ENCODE data around the gene RPL10A. TPM values are rescaled to one million over a fixed set of nuclear protein-coding genes. Genes with fewer than 3 reads are reported as not detected.

Gene RPL10A
- polyA plus RNA-seq, 1 of the 3 experiments (the other 2 are of a cell fraction): 3,548 TPM

GRCh38 chr6:35425284-35425683 is 42.9 kb upstream of the RPL10A start:
- POLR2A ChIA-PET: no interaction called here
- Histone ChIP-seq H3K9ac (no peak overlapping the region), H3K36me3 (replicated peaks in 1 of 2; ENCODE audit: control insufficient read depth in 1 of 2, insufficient read depth in 2 of 2, low read length in 1 of 2) (peaks cover 13% of the 10 kb centered on the region in 2 experiments), H3K27ac (ENCODE audit: low read depth in 2 of 2, low read length in 1 of 2) (peak overlapping the region in 1 of 2 experiments; percentile 55; a peak in 2 of 4 replicates), H3F3A (replicated peaks; ENCODE audit: insufficient read depth) (no peaks in the 10 kb centered on the region), H3K4me3 (ENCODE audit: low read depth in 2 of 2, low read length in 1 of 2) (no peak overlapping the region), H3K79me2 (ENCODE audit: insufficient read depth) (no peaks in the 10 kb centered on the region), H4K20me1 (ENCODE audit: insufficient read depth) (no peaks in the 10 kb centered on the region), H3K9me3 (peaks cover 11% of the 10 kb centered on the region; the same call in 1 of the 2 replicates), H3K9me2 (no peaks in the 10 kb centered on the region), H3K4me2 (no peak overlapping the region), H2AFZ (ENCODE audit: low read depth) (no peak overlapping the region), H3K27me3 (ENCODE audit: insufficient read depth) (no peaks in the 10 kb centered on the region), H3K4me1 (ENCODE audit: control insufficient read depth in 1 of 2, insufficient read depth in 2 of 2, low read depth in 1 of 2, low read length in 1 of 2) (peaks cover 0 to 21% of the 10 kb centered on the region in 2 experiments; a peak in 2 of 4 replicates)
- no peak for TF ChIP-seq MEF2A (IDR thresholded peaks at IDR 0.05; ENCODE audit: borderline replicate concordance, low read depth)
- TF ChIP-seq TCF12 (IDR thresholded peaks at IDR 0.05): 0 out of 2 replicates have a peak, but pooled peaks have one; percentile 24
- peak; percentile 52; the same call in 1 of the 2 replicates for TF ChIP-seq TEAD4 (IDR thresholded peaks at IDR 0.05; ENCODE audit: borderline replicate concordance, insufficient read depth)
- TF ChIP-seq FOSL2 (IDR thresholded peaks at IDR 0.05; ENCODE audit: borderline replicate concordance, low read depth): peak; percentile 75
- TF ChIP-seq FOXM1 (IDR thresholded peaks at IDR 0.05; ENCODE audit: low read depth): no peak
- 0 out of 2 replicates have a peak, but pooled peaks have one; percentile 19 for TF ChIP-seq NFIC (IDR thresholded peaks at IDR 0.05; ENCODE audit: borderline replicate concordance)
- CTCF ChIA-PET: interaction anchor here (1.2 to 1.8 kb wide), 2 partner anchors 10 to 83 kb away, joined by 3 read pairs; no protein-coding TSS in a partner anchor
- no peak for DNase-seq
- WGBS (ENCODE audit: low lambda C conversion rate): 49% methylated on average over 3 of the region's 3 CpGs

DNA sequence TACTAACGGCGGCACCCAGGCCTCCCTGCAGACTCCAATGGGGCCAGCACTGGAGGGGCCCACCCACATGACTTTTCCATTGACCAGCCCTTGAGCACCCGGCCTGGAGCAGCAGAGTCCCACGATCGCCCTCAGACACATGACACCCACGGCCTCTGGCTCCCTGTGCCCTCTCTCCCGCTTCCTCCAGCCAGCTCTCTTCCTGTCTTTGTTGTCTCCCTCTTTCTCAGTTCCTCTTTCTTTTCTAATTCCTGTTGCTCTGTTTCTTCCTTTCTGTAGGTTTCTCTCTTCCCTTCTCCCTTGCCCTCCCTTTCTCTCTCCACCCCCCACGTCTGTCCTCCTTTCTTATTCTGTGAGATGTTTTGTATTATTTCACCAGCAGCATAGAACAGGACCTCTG is 42.1 kb upstream of the RPL10A start:
- POLR2A ChIA-PET: no interaction called here
- Histone ChIP-seq H3K9ac (no peak overlapping the region), H2AFZ (ENCODE audit: low read depth) (no peak overlapping the region), H3F3A (replicated peaks; ENCODE audit: insufficient read depth) (no peaks in the 10 kb centered on the region), H3K4me2 (no peak overlapping the region), H3K4me1 (ENCODE audit: control insufficient read depth in 1 of 2, insufficient read depth in 2 of 2, low read depth in 1 of 2, low read length in 1 of 2) (peaks cover 0 to 21% of the 10 kb centered on the region in 2 experiments; a peak in 1 of 4 replicates), H3K79me2 (ENCODE audit: insufficient read depth) (no peaks in the 10 kb centered on the region), H3K36me3 (replicated peaks in 1 of 2; ENCODE audit: control insufficient read depth in 1 of 2, insufficient read depth in 2 of 2, low read length in 1 of 2) (peaks cover 13% of the 10 kb centered on the region in 2 experiments), H4K20me1 (ENCODE audit: insufficient read depth) (no peaks in the 10 kb centered on the region), H3K9me3 (peaks cover 11% of the 10 kb centered on the region; the same call in 1 of the 2 replicates), H3K9me2 (no peaks in the 10 kb centered on the region), H3K27me3 (ENCODE audit: insufficient read depth) (no peaks in the 10 kb centered on the region), H3K27ac (ENCODE audit: low read depth in 2 of 2, low read length in 1 of 2) (no peak overlapping the region), H3K4me3 (ENCODE audit: low read depth in 2 of 2, low read length in 1 of 2) (no peak overlapping the region)
- TF ChIP-seq, protein P1, sequence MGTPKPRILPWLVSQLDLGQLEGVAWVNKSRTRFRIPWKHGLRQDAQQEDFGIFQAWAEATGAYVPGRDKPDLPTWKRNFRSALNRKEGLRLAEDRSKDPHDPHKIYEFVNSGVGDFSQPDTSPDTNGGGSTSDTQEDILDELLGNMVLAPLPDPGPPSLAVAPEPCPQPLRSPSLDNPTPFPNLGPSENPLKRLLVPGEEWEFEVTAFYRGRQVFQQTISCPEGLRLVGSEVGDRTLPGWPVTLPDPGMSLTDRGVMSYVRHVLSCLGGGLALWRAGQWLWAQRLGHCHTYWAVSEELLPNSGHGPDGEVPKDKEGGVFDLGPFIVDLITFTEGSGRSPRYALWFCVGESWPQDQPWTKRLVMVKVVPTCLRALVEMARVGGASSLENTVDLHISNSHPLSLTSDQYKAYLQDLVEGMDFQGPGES (IDR thresholded peaks at IDR 0.05; ENCODE audit: low read depth, low read length): no peak
- no peak for TF ChIP-seq SIN3A (IDR thresholded peaks at IDR 0.05; ENCODE audit: borderline replicate concordance, low read depth, low read length)
- CTCF ChIA-PET: interaction anchor here (0.9 to 1.8 kb wide), 3 partner anchors 11 to 84 kb away, joined by 3 read pairs; no protein-coding TSS in a partner anchor
- WGBS (ENCODE audit: low lambda C conversion rate): 96% methylated on average over 7 of the region's 8 CpGs
- no peak for DNase-seq

GRCh38 chr6:35427435-35427834 is 40.8 kb upstream of the RPL10A start:
- Histone ChIP-seq H3K9me3 (peaks cover 11% of the 10 kb centered on the region; the same call in 1 of the 2 replicates), H3K4me3 (ENCODE audit: low read depth in 2 of 2, low read length in 1 of 2) (no peak overlapping the region), H3K9ac (no peak overlapping the region), H3K36me3 (replicated peaks in 1 of 2; ENCODE audit: control insufficient read depth in 1 of 2, insufficient read depth in 2 of 2, low read length in 1 of 2) (peaks cover 9 to 13% of the 10 kb centered on the region in 2 experiments), H3K27ac (ENCODE audit: low read depth in 2 of 2, low read length in 1 of 2) (peak overlapping the region in 1 of 2 experiments; percentile 66; a peak in 2 of 4 replicates), H3K79me2 (ENCODE audit: insufficient read depth) (no peaks in the 10 kb centered on the region), H3K4me1 (ENCODE audit: control insufficient read depth in 1 of 2, insufficient read depth in 2 of 2, low read depth in 1 of 2, low read length in 1 of 2) (peaks cover 0 to 21% of the 10 kb centered on the region in 2 experiments; a peak in 1 of 4 replicates), H4K20me1 (ENCODE audit: insufficient read depth) (no peaks in the 10 kb centered on the region), H3K4me2 (0 out of 2 replicates have a peak overlapping the region, but pooled peaks have one; percentile 44), H2AFZ (ENCODE audit: low read depth) (no peak overlapping the region), H3F3A (replicated peaks; ENCODE audit: insufficient read depth) (no peaks in the 10 kb centered on the region), H3K9me2 (no peaks in the 10 kb centered on the region), H3K27me3 (ENCODE audit: insufficient read depth) (no peaks in the 10 kb centered on the region)
- no peak for DNase-seq
- no peak for TF ChIP-seq MXI1 (IDR thresholded peaks at IDR 0.05; ENCODE audit: low read depth, low read length)
- no peak for TF ChIP-seq CHD2 (IDR thresholded peaks at IDR 0.05; ENCODE audit: low read length, partially characterized antibody)
- WGBS (ENCODE audit: low lambda C conversion rate): 100% methylated on average over 5 of the region's 5 CpGs
- POLR2A ChIA-PET: no interaction called here
- CTCF ChIA-PET: interaction anchor here (1.1 to 2.0 kb wide), 3 partner anchors 9 to 85 kb away, joined by 5 to 11 read pairs (median 5); partner anchors contain the start of gene PPARD

Data from SK-N-SH (cell line).